H9 (cell line): ENCODE measurements around the gene SLC25A48. TPM values are rescaled to one million over a fixed set of nuclear protein-coding genes. Genes with fewer than 3 reads are reported as not detected.
A peak's percentile ranks its signal among the peaks of the same experiment; 100 is the strongest.

Experiments
- DNase-seq: peaks from one replicate; pipeline ENCODE4 v3.0.0-alpha.2; 2017
- H2AFZ ChIP-seq: one replicate; pipeline ENCODE4 v1.6.1; 2013; ENCODE audit warnings: mild to moderate bottlenecking, low read length, control low read depth, moderate library complexity
- H2AK5ac ChIP-seq: 2 replicates; pipeline ENCODE4 v1.6.1; 2013; ENCODE audit warnings: low read length, control low read depth, mixed read lengths; ENCODE audit not compliant: insufficient read length
- H2BK120ac ChIP-seq: one replicate; pipeline ENCODE4 v1.6.1; 2013; ENCODE audit warnings: low read depth, mild to moderate bottlenecking, low read length, control low read depth, inconsistent platforms; ENCODE audit not compliant: poor library complexity, severe bottlenecking
- H2BK12ac ChIP-seq: 2 replicates; pipeline ENCODE4 v1.6.1; 2013; ENCODE audit warnings: low read length, control low read depth, mixed read lengths, low read depth; ENCODE audit not compliant: insufficient read length
- H2BK15ac ChIP-seq: 2 replicates; pipeline ENCODE4 v1.6.1; 2013; ENCODE audit warnings: low read depth, low read length, control low read depth
- H2BK20ac ChIP-seq: one replicate; pipeline ENCODE4 v1.6.1; 2013; ENCODE audit warnings: low read depth, mild to moderate bottlenecking, low read length, control low read depth, inconsistent platforms; ENCODE audit not compliant: poor library complexity, severe bottlenecking
- H2BK5ac ChIP-seq: 2 replicates; pipeline ENCODE4 v1.6.1; 2013; ENCODE audit warnings: low read length, control low read depth, mixed read lengths; ENCODE audit not compliant: insufficient read length
- H3K14ac ChIP-seq: 2 replicates; pipeline ENCODE4 v1.6.1; 2013; ENCODE audit warnings: low read length, control low read depth; ENCODE audit not compliant: insufficient read depth
- H3K18ac ChIP-seq: 2 replicates; pipeline ENCODE4 v1.6.1; 2013; ENCODE audit warnings: low read depth, mild to moderate bottlenecking, mixed read lengths, low read length, control low read depth; ENCODE audit not compliant: insufficient read length
- H3K23ac ChIP-seq: 2 replicates; pipeline ENCODE4 v1.6.1; 2013; ENCODE audit warnings: low read length, control low read depth, mixed read lengths, low read depth; ENCODE audit not compliant: insufficient read length
- H3K23me2 ChIP-seq: 2 replicates; pipeline ENCODE4 v1.6.1; 2013; ENCODE audit warnings: low read depth, mild to moderate bottlenecking, mixed read lengths, low read length, control low read depth; ENCODE audit not compliant: insufficient read length, poor library complexity, severe bottlenecking
- H3K27ac ChIP-seq: 2 replicates; pipeline ENCODE4 v1.5.1; 2013; ENCODE audit warnings: low read length, control low read depth, mixed read lengths, low read depth; ENCODE audit not compliant: insufficient read length
- H3K27me3 ChIP-seq: 2 replicates; pipeline ENCODE4 v1.6.1; 2013; ENCODE audit warnings: low read length, control low read depth, inconsistent platforms; ENCODE audit not compliant: insufficient read depth
- H3K4ac ChIP-seq: 2 replicates; pipeline ENCODE4 v1.6.1; 2013; ENCODE audit warnings: low read depth, mild to moderate bottlenecking, control low read depth, inconsistent platforms, low read length, moderate library complexity
- H3K4me1 ChIP-seq: 2 replicates; pipeline ENCODE4 v1.6.1; 2013; ENCODE audit warnings: low read length, control low read depth, inconsistent platforms; ENCODE audit not compliant: insufficient read depth
- H3K4me2 ChIP-seq: 2 replicates; pipeline ENCODE4 v1.6.1; 2013; ENCODE audit warnings: low read length, control low read depth, mixed read lengths; ENCODE audit not compliant: insufficient read length, insufficient read depth
- H3K56ac ChIP-seq: 2 replicates; pipeline ENCODE4 v1.6.1; 2013; ENCODE audit warnings: low read depth, mild to moderate bottlenecking, mixed read lengths, low read length, control low read depth; ENCODE audit not compliant: insufficient read length
- H3K79me1 ChIP-seq: 2 replicates; pipeline ENCODE4 v1.6.1; 2013; ENCODE audit warnings: low read depth, mild to moderate bottlenecking, moderate library complexity, low read length, control low read depth, inconsistent platforms; ENCODE audit not compliant: insufficient read depth, poor library complexity, severe bottlenecking
- H3K79me2 ChIP-seq: 2 replicates; pipeline ENCODE4 v1.6.1; 2013; ENCODE audit warnings: low read length, control low read depth, inconsistent platforms; ENCODE audit not compliant: insufficient read depth
- H3K9ac ChIP-seq: 2 replicates; pipeline ENCODE4 v1.6.1; 2013; ENCODE audit warnings: low read length, control low read depth, mixed read lengths; ENCODE audit not compliant: insufficient read length; ENCODE audit errors: extremely low read depth
- H3K9me3 ChIP-seq: one replicate; pipeline ENCODE4 v1.6.1; 2013; ENCODE audit warnings: low read depth, low read length, inconsistent platforms; ENCODE audit not compliant: control insufficient read depth
- H3T11ph ChIP-seq: one replicate; pipeline ENCODE4 v1.6.1; 2013; ENCODE audit warnings: mild to moderate bottlenecking, low read length, control low read depth, inconsistent platforms
- H4K20me1 ChIP-seq: one replicate; pipeline ENCODE4 v1.6.1; 2013; ENCODE audit not compliant: control insufficient read depth, insufficient read length, insufficient read depth
- H4K5ac ChIP-seq: 2 replicates; pipeline ENCODE4 v1.6.1; 2013; ENCODE audit warnings: low read depth, mild to moderate bottlenecking, mixed read lengths, low read length, control low read depth; ENCODE audit not compliant: insufficient read length
- H4K8ac ChIP-seq: replicated peaks from 2 replicates; pipeline ENCODE4 v1.6.1; 2013; ENCODE audit warnings: low read length, control low read depth, mixed read lengths, low read depth; ENCODE audit not compliant: insufficient read length
- H4K91ac ChIP-seq: 2 replicates; pipeline ENCODE4 v1.6.1; 2013; ENCODE audit warnings: low read depth, mild to moderate bottlenecking, moderate library complexity, mixed read lengths, low read length, control low read depth; ENCODE audit not compliant: insufficient read length
- H3K27ac Mint-ChIP-seq, 3 experiments: 2 replicates in 2 of 3; 3 replicates in 1 of 3; pipeline ENCODE4 v1.8.0; 2020 to 2021; ENCODE audit warnings: mixed read lengths in 3 of 3, mild to moderate bottlenecking in 1 of 3, moderate library complexity in 1 of 3
- H3K27me3 Mint-ChIP-seq: 2 replicates; pipeline ENCODE4 v1.8.0; 2021; ENCODE audit warnings: low read depth, mild to moderate bottlenecking, moderate library complexity, mixed read lengths
- H3K36me3 Mint-ChIP-seq, 3 experiments: 2 replicates in 2 of 3; 3 replicates in 1 of 3; pipeline ENCODE4 v1.8.0; 2020 to 2021; ENCODE audit warnings: low read depth in 3 of 3, mixed read lengths in 3 of 3; ENCODE audit not compliant: insufficient read depth in 1 of 3
- H3K4me1 Mint-ChIP-seq, 2 experiments: 2 replicates each; pipeline ENCODE4 v1.8.0; 2020; ENCODE audit warnings: mixed read lengths in 2 of 2
- H3K4me3 Mint-ChIP-seq, 2 experiments: 2 replicates in 1 of 2; 3 replicates in 1 of 2; pipeline ENCODE4 v1.8.0; 2020 to 2021; ENCODE audit warnings: mild to moderate bottlenecking in 2 of 2, mixed read lengths in 2 of 2, moderate library complexity in 1 of 2
- H3K9me3 Mint-ChIP-seq, 2 experiments: 2 replicates in 1 of 2; 3 replicates in 1 of 2; pipeline ENCODE4 v1.8.0; 2020; ENCODE audit warnings: mild to moderate bottlenecking in 2 of 2, mixed read lengths in 2 of 2, moderate library complexity in 1 of 2
- WGBS: extraction: QIAGEN DNeasy Blood & Tissue Kit; methylation state at CpG from one replicate; pipeline ENCODE4 v1.1.7; 2013; ENCODE audit warnings: missing lambda C conversion rate, low lambda C conversion rate, mixed read lengths; ENCODE audit not compliant: insufficient read length; ENCODE audit errors: extremely low coverage; 5-methylcytosine and 5-hydroxymethylcytosine counted together
- total RNA-seq: library from RNA; stranded (reverse); gene quantifications from 2 replicates; pipeline ENCODE4 v1.2.1, GENCODE V29; 2021
- TF ChIP-seq, protein P1 (sequence below): fragments of 200-600 bp; sonication (generic); conservative IDR thresholded peaks from 3 replicates; pipeline ENCODE4 v1.8.0; 2021; ENCODE audit warnings: antibody characterized with exemption, mild to moderate bottlenecking

Gene SLC25A48
- total RNA-seq, 1 experiment from 2014 or later: 0.66 TPM

GRCh38 chr5:135843571-135844337, 9.3 kb downstream of the SLC25A48 start:
- Histone ChIP-seq H4K20me1 (no peaks in the 10 kb centered on the region), H3K79me2 (no peaks in the 10 kb centered on the region), H2BK120ac (no peak overlapping the region), H3K79me1 (no peaks in the 10 kb centered on the region), H2AK5ac (no peak overlapping the region), H2BK5ac (no peak overlapping the region), H2BK12ac (no peak overlapping the region), H2BK20ac (no peak overlapping the region), H3K18ac (no peak overlapping the region), H3K27me3 (no peaks in the 10 kb centered on the region), H3K9me3 (no peaks in the 10 kb centered on the region), H3K4me1 (no peaks in the 10 kb centered on the region), H3K9ac (no peak overlapping the region), H3T11ph (no peak overlapping the region), H3K56ac (no peak overlapping the region), H3K23me2 (no peaks in the 10 kb centered on the region), H3K23ac (no peak overlapping the region), H2BK15ac (no peak overlapping the region), H3K4ac (no peak overlapping the region), H3K14ac (peak overlapping the region; percentile 70; the same call in 1 of the 2 replicates), H2AFZ (no peak overlapping the region), H4K91ac (no peak overlapping the region), H4K8ac (no peak overlapping the region), H3K4me2 (no peak overlapping the region), H4K5ac (no peak overlapping the region), H3K27ac (no peak overlapping the region)
- Mint-ChIP-seq H3K36me3 (peaks cover 0 to 6% (median 5%) of the 10 kb centered on the region in 3 experiments; a peak in 5 of 7 replicates), H3K27me3 (peaks cover 35% of the 10 kb centered on the region), H3K27ac (no peak overlapping the region), H3K9me3 (peaks cover 12 to 13% of the 10 kb centered on the region in 2 experiments), H3K4me3 (no peak overlapping the region), H3K4me1 (no peaks in the 10 kb centered on the region)
- WGBS: no CpG with 5 or more reads among the region's 6 CpGs
- no peak for DNase-seq
- TF ChIP-seq, protein P1, sequence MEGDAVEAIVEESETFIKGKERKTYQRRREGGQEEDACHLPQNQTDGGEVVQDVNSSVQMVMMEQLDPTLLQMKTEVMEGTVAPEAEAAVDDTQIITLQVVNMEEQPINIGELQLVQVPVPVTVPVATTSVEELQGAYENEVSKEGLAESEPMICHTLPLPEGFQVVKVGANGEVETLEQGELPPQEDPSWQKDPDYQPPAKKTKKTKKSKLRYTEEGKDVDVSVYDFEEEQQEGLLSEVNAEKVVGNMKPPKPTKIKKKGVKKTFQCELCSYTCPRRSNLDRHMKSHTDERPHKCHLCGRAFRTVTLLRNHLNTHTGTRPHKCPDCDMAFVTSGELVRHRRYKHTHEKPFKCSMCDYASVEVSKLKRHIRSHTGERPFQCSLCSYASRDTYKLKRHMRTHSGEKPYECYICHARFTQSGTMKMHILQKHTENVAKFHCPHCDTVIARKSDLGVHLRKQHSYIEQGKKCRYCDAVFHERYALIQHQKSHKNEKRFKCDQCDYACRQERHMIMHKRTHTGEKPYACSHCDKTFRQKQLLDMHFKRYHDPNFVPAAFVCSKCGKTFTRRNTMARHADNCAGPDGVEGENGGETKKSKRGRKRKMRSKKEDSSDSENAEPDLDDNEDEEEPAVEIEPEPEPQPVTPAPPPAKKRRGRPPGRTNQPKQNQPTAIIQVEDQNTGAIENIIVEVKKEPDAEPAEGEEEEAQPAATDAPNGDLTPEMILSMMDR: no peak
